GM21529 (cell line): ENCODE results near the gene MAP4K2.

Experiments used
- ATAC-seq: cut with Tn5 transposase; IDR thresholded peaks from one replicate; pipeline ENCODE4 v1.9.1; 2021; ENCODE audit not compliant: unreplicated experiment

MAP4K2 gene

DNA sequence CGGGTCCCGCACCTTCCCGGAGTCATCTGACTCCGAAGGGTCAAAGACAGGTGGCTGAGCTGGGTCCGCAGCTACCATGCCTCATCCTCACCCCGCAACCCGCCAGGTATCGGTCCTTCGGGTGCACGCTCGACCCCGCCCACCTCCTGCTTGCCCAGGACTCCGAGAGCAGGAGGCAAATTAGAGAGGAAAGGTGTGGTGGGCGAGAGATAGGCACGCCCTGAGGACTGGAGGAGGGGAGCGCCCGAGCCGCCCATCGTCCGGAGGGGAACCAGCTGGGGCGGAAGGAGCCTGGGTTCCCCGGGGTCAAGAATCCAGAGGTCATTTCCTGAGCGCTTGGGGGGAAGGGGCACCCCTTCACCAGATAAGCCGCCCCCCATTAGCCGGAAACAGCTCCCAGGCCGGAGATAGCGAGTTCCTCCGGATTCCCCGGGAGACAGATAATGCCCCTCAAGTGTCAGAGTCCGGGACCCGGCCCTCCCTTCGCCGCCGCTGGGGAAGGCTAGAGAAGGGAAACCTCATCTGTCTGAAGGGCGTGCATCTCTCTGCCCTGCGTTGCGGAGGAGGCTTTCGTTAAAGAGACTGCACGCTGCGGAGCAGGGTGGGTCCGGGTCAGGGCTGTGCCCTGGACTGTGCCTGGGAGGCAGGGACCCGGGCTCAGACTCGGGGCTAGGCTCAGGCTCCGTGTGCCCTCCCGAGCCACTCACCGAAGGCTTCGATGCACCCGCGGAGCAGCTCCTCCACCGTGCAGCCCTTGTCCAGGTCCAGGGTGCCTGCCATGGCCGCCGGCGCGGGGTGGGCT is 60.7 kb downstream of the MAP4K2 start:
- peak; percentile 12 for ATAC-seq

DNA sequence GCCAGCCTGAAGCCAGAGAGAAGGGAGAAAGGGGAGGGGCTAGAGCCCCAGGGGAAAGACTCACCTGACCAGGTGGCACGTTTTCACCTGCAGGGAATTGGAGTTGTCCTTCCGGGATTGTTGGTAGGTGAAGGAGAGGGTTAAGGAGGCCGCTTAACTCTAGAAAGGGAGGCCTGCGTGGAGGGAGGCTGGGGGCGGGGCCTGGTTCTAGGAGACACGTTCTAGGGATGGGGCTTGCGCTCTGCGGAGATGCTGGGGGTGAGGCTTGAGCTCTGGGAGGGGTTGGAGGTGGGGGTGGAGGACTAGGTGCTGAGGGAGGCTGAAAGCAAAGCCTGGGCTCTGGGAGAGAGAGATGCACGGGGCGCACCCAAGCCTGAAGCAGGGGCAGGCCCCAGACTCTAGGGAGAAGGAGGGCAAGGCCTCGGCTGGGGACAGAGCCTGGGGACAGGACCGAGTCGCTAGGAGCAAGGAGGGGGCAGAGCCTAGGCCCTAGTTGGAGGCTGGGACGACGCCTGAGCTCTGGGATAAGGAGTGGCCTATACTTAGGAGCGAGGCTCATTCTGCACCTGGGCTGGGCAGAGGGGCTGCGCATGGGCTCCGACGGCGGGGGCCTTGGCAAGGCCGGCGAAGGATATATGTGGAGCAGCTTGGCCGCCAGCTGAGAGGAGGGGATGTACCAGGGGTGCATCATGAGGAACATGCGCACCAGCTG is 61.5 kb downstream of the MAP4K2 start:
- ATAC-seq = no peak

GRCh38 chr11:64739871-64740270 is 63.1 kb downstream of the MAP4K2 start:
- ATAC-seq = no peak

- ATAC-seq = no peak
Observed at GRCh38 chr11:64736654-64737053, 66.4 kb downstream of the MAP4K2 start.

DNA sequence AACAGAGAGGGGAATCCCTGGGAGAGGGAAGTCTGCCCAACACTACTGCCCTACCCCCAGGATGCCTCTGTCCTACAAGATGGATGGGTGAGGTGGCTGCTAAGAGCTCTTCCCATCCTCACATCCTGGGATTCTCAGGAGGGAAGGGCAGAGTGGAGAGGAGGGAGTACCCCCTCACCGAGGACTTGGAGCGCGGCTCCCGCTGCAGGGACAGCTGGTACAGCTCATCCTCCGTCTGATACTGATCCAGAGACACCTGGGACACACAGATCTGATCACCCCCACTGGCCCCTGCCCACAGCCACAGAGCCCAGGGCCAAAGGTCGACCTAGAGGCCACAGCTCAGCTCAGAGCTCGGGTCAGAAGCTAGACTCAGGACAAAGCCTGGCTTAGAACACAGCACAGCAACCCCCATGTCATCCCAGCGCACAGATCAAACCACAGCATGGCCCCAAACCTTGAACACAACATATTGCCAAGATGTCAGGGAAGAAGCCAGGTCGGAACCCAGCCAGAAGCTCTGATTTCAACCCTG is 67.2 kb downstream of the MAP4K2 start:
- ATAC-seq = no peak
